Choroid plexus epithelial cell (primary cell): Measurements from ENCODE around the gene FHAD1.

Experiments used
- DNase-seq: peaks from one replicate; pipeline ENCODE4 v3.0.0-alpha.2; 2010; ENCODE audit warnings: low read depth
- H3K4me3 ChIP-seq: 2 replicates; pipeline ENCODE4 v1.5.1; 2011; ENCODE audit warnings: low read depth, mild to moderate bottlenecking, control low read depth, low read length, moderate library complexity
- TF ChIP-seq, protein P1 (sequence below): conservative IDR thresholded peaks from 2 replicates; pipeline ENCODE4 v1.5.1; 2011; ENCODE audit warnings: low read depth, mild to moderate bottlenecking, control low read depth, inconsistent platforms, low read length, moderate library complexity

The FHAD1 gene

DNA sequence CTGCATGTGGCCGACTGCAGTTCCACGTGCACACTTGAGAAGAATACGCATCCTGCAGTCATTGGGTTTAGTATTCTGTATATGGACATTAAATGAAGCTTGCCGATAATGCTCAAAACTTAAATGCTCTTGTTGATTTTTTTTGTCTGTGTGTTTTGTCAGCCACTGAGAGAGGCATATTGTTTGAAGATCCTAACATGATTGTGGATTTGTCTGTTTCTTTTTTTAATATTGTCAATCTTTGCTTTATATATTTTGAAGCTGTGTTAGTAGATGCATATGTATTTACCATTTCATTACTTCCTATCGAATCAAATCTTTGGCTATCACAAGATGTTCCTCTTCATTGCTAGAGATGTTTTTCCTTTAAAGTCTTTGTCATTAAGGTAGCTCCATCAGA is 73.2 kb downstream of the FHAD1 start:
- no peak overlapping the region for H3K4me3 ChIP-seq
- DNase-seq = no peak
- TF ChIP-seq, protein P1, sequence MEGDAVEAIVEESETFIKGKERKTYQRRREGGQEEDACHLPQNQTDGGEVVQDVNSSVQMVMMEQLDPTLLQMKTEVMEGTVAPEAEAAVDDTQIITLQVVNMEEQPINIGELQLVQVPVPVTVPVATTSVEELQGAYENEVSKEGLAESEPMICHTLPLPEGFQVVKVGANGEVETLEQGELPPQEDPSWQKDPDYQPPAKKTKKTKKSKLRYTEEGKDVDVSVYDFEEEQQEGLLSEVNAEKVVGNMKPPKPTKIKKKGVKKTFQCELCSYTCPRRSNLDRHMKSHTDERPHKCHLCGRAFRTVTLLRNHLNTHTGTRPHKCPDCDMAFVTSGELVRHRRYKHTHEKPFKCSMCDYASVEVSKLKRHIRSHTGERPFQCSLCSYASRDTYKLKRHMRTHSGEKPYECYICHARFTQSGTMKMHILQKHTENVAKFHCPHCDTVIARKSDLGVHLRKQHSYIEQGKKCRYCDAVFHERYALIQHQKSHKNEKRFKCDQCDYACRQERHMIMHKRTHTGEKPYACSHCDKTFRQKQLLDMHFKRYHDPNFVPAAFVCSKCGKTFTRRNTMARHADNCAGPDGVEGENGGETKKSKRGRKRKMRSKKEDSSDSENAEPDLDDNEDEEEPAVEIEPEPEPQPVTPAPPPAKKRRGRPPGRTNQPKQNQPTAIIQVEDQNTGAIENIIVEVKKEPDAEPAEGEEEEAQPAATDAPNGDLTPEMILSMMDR = no peak

DNA sequence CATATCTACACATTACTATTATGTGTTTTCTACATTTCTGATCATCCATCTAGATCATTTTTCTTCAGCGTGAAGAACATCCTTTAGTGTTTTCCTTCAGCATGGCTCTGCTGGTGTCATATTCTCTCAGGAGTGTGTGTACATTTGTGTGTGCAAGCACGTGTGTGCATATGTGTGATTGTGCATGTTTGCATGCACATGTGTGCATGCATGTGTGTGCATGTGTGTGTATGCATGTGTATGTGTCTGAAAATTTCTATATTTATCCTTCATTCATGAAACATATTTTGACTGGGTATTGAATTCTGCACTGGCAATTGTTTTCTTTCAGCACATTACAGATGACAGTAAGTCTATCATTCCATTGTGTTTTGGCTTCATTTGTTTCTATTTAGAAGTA is 74.6 kb downstream of the FHAD1 start:
- no peak overlapping the region for H3K4me3 ChIP-seq
- TF ChIP-seq, protein P1 = no peak
- DNase-seq = no peak

DNA sequence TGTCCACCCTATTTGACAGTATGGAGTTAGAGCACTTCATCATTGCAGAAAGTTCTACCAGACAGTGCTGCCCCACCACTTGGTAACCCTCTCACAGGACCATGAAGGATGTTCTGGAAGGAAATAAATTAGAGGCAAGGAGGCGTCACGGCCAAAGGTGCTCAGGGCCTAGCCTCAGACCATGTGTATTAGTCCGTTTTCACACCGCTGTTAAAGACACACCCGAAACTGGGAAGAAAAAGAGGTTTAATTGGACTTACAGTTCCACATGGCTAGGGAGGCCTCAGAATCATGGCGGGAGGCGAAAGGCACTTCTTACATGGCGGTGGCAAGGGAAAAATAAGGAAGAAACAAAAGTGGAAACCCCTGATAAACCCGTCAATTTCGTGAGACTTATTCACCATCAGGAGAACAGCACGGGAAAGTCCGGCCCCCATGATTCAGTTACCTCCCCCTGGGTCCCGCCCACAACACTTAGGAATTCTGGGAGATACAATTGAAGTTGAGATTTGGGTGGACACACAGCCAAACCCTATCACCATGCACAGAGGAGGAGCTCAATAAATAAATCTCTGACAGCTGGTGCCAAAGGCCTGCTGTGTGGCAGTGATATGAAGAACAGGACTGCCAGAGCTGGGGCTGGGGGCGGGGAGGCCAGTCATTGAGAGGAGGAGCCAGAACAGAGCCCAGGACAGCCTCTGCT is 75.8 kb downstream of the FHAD1 start:
- TF ChIP-seq, protein P1 = no peak
- DNase-seq = no peak
- no peak overlapping the region for H3K4me3 ChIP-seq

DNA sequence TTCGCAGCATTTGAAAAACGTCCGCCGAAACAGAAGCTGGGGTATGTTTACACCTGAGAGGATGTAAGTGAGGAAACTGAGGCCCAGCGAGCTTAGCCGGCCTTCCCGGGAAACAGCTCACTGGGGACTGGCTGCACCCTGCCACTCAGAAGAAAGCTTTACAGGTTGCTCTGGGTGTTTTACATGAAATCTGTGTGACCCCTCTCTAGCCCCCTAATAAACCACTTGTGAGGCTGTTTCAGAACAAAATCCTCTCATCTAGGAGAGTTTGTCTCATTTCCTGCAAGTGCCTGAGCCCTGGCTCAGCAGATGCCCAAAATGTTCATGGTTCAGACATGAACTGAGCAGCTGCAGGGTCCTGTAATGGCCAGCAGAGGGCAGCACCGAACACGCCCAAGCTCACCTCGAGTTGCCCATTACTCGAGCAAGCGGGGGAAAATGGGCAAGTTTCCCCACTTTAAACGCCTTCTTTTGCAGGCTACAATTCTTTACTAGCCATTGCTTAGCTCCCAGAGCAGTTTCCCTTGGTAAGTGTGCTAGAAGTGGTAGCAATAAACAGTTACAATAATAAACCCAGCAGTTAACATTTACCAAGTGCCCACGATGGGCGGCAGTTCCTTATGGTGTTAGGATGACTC is 76.4 kb downstream of the FHAD1 start:
- TF ChIP-seq, protein P1 = peak; percentile 99
- peak; percentile 85 for DNase-seq

DNA sequence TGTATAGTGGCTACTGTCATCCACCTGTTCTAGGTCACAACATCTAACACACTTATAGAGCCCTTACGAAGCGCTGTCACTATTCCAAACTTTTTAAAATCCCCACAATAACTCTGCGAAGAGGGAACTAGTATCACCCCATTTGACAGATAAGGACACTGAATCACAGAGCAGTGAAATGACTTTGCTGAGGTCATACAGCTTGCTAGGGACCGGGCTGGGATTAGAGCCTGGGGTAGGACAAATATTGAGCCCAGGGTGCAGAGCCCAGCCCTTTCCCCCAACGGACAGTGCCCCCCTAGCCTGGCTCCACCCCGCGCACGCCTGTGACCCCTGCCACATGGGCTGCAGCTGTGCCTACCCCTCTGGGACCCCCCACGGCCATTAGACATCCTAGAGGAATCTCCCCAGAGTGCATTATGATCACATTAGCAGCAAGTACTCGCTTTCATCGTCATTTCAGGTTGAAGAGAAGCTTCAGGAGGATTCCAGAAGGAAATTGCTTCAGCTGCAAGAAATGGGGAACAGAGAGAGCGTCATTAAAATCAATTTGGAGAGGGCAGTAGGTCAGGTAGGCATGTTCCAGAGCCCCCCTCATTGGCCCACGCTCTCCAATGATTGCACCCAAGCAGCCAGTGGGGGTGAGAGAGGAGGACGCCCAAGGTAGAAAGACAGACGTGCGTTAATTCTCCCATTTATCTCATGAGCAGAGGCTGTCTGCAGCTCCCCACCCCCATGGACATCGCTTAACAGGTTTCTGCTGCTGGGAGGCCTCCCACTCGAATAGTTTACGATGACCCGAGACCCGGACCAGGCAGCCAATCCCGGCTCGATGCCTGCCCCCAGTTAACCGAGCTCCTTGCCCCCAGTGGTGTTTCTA is 77.2 kb downstream of the FHAD1 start:
- H3K4me3 ChIP-seq = no peak overlapping the region
- TF ChIP-seq, protein P1 = no peak
- peak; percentile 24 for DNase-seq

More for the DNA sequence above, 76.4 kb downstream of the FHAD1 start:
- no peak overlapping the region for H3K4me3 ChIP-seq

DNA sequence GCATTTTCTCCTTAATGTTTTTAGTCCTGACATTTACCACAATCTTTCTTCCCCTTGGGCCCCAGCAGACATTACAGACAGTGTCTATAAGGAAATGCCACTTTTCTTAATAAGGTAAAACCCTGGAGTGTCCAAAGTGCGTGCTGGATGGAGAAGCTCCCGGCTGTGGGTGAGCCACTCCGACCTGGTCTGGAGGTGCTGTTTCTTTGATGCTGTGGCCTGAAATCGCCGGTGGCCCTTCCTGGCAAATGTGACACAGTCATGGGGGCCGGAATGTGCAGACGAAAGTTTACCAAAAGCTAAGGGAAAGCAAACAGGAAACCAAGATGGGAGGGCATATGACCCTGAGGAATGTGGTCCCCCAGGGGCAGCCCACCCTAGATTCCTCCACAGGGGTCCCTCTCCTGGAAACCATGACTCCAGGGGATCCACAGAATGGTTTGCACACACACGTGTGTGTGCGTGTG is 77.9 kb downstream of the FHAD1 start:
- H3K4me3 ChIP-seq = no peak overlapping the region
- no peak for DNase-seq
- TF ChIP-seq, protein P1 = no peak
